Endothelial cell of umbilical vein (primary cell): Measurements from ENCODE around the gene RASAL1. TPM values are rescaled to one million over a fixed set of nuclear protein-coding genes. Genes with fewer than 3 reads are reported as not detected.

Source experiments
- BruUV-seq: library from RNA; stranded (reverse); fragments of 400-500 nt; replicated peaks from 2 replicates; lab custom pipeline; 2021; lab: Mats Ljungman, UMichigan
- CTCF ChIA-PET: fragments of 300-600, 350-600 bp; sonication (Branson Sonifier 250); formaldehyde crosslinking; loops from one replicate; lab custom pipeline; 2021; ENCODE audit warnings: antibody characterized with exemption, inconsistent platforms; lab: Charles Lee
- POLR2A ChIA-PET: fragments of 300-600, 350-600 bp; sonication (Branson Sonifier 250); formaldehyde crosslinking; loops from one replicate; lab custom pipeline; 2021; ENCODE audit warnings: antibody characterized with exemption, inconsistent platforms; lab: Charles Lee
- DNase-seq: peaks from one replicate; pipeline ENCODE4 v3.0.0-alpha.2; 2011; ENCODE audit warnings: low read depth, low spot score
- FAIRE-seq: peaks from 2 replicates; lab custom pipeline; 2011; peaks lifted over from hg19 to GRCh38; lab: Jason Lieb, UNC
- H2AFZ ChIP-seq: 2 replicates; pipeline ENCODE4 v1.6.0; 2012; ENCODE audit warnings: low read depth, low read length, control low read depth, inconsistent platforms
- H3K27ac ChIP-seq: 2 replicates; pipeline ENCODE4 v1.5.1; 2011; ENCODE audit warnings: low read depth, mild to moderate bottlenecking, control low read depth, low read length, moderate library complexity; ENCODE audit not compliant: insufficient read depth
- H3K27me3 ChIP-seq, 2 experiments: 2 replicates each; pipeline versions ENCODE4 v1.6.0 to v1.6.1; 2011; ENCODE audit warnings: low read length in 2 of 2, mixed read lengths in 1 of 2; ENCODE audit not compliant: control insufficient read depth in 2 of 2, insufficient read depth in 2 of 2
- H3K36me3 ChIP-seq, 2 experiments: 2 replicates in 1 of 2; 3 replicates in 1 of 2; pipeline ENCODE4 v1.5.1; 2011; ENCODE audit warnings: low read length in 2 of 2, mild to moderate bottlenecking in 1 of 2, moderate library complexity in 1 of 2; ENCODE audit not compliant: control insufficient read depth in 2 of 2, insufficient read depth in 2 of 2; ENCODE audit errors: extremely low read depth in 1 of 2
- H3K4me1 ChIP-seq: 3 replicates; pipeline ENCODE4 v1.5.1; 2011; ENCODE audit warnings: mild to moderate bottlenecking, low read length; ENCODE audit not compliant: control insufficient read depth, insufficient read depth; ENCODE audit errors: extremely low read depth
- H3K4me2 ChIP-seq: 2 replicates; pipeline ENCODE4 v1.6.1; 2011; ENCODE audit warnings: low read length, control low read depth, mixed read lengths; ENCODE audit not compliant: insufficient read depth
- H3K4me3 ChIP-seq, 3 experiments: fragments of 200-600 bp in 1 of 3; sonication (generic), shearing (Covaris generic) in 1 of 3; replicated peaks in 1 of 3; 2 replicates each; pipeline ENCODE4 v1.5.1; 2011 to 2016; ENCODE audit warnings: control low read depth in 3 of 3, low read length in 3 of 3, mild to moderate bottlenecking in 2 of 3, inconsistent platforms in 1 of 3, low read depth in 1 of 3, moderate library complexity in 1 of 3; ENCODE audit not compliant: insufficient read depth in 1 of 3
- H3K79me2 ChIP-seq: 2 replicates; pipeline ENCODE4 v1.6.0; 2012; ENCODE audit warnings: low read length, inconsistent platforms; ENCODE audit not compliant: control insufficient read depth, insufficient read depth
- H3K9ac ChIP-seq: replicated peaks from 2 replicates; pipeline ENCODE3; 2011; ENCODE audit warnings: low read length, control low read depth; ENCODE audit not compliant: insufficient read depth; ENCODE audit errors: extremely low read depth
- H3K9me1 ChIP-seq: replicated peaks from 3 replicates; pipeline ENCODE4 v1.6.0; 2011; ENCODE audit warnings: mild to moderate bottlenecking, low read length; ENCODE audit not compliant: control insufficient read depth, insufficient read depth; ENCODE audit errors: extremely low read depth
- H3K9me3 ChIP-seq: replicated peaks from 2 replicates; pipeline ENCODE4 v1.5.1; 2012; ENCODE audit warnings: low read length, inconsistent platforms; ENCODE audit not compliant: control insufficient read depth, insufficient read depth
- H4K20me1 ChIP-seq: replicated peaks from 2 replicates; pipeline ENCODE3; 2011; ENCODE audit warnings: mild to moderate bottlenecking, low read length; ENCODE audit not compliant: control insufficient read depth, insufficient read depth; ENCODE audit errors: extremely low read depth
- EZH2 ChIP-seq: IDR thresholded peaks from 2 replicates; pipeline ENCODE4 v1.6.1; 2012; ENCODE audit warnings: borderline replicate concordance, low read depth, mild to moderate bottlenecking, moderate library complexity, low read length, inconsistent platforms; ENCODE audit not compliant: severe bottlenecking
- FOS ChIP-seq: IDR thresholded peaks from 2 replicates; pipeline ENCODE4 v1.6.1; 2011; ENCODE audit warnings: mild to moderate bottlenecking, low read length, moderate library complexity, borderline replicate concordance; ENCODE audit not compliant: insufficient read depth
- GATA2 ChIP-seq: IDR thresholded peaks from 2 replicates; pipeline ENCODE4 v1.7.0; 2011; ENCODE audit warnings: low read depth, mild to moderate bottlenecking, moderate library complexity, mixed read lengths, low read length; ENCODE audit not compliant: insufficient read length, insufficient read depth
- JUN ChIP-seq: IDR thresholded peaks from 2 replicates; pipeline ENCODE4 v1.6.1; 2011; ENCODE audit warnings: borderline replicate concordance, low read depth; ENCODE audit not compliant: insufficient read length, insufficient read depth
- MYC ChIP-seq: IDR thresholded peaks from one replicate; pipeline ENCODE4 v1.6.1; 2011; ENCODE audit warnings: mild to moderate bottlenecking, low read depth, low read length
- POLR2A ChIP-seq: IDR thresholded peaks from 2 replicates; pipeline ENCODE4 v1.6.1; 2012; ENCODE audit warnings: low read depth, mild to moderate bottlenecking, control low read depth, low read length
- POLR2AphosphoS5 ChIP-seq: IDR thresholded peaks from 2 replicates; pipeline ENCODE4 v1.6.1; 2012; ENCODE audit warnings: low read depth, mild to moderate bottlenecking, control low read depth, low read length, moderate library complexity; ENCODE audit not compliant: insufficient read depth
- dilution Hi-C: fragments of 300-500 bp; cut with MboI; formaldehyde crosslinking; loops from one replicate; pipeline ENCODE4 v1.15.0; 2019; ENCODE audit warnings: low sequenced_read_pairs; ENCODE audit not compliant: extremely low pct_ligation_motif_present
- intact Hi-C: fragments of 100-400 bp; cut with micrococcal nuclease; formaldehyde crosslinking; loops from one replicate; pipeline ENCODE4 v1.10.0; 2022
- polyA plus RNA-seq, 4 experiments: library from polyadenylated mRNA; depleted of rRNA in 3 of 4; stranded (reverse) in 3 of 4; unstranded in 1 of 4; fragments of >200 nt; gene quantifications; 2 replicates each; pipeline versions ENCODE4 v1.2.1 to v1.2.3, GENCODE V29; 2011 to 2012; ENCODE audit warnings: missing spikeins in 1 of 4
- total RNA-seq: library from RNA; stranded (reverse); gene quantifications from 2 replicates; pipeline ENCODE4 v1.2.3, GENCODE V29; 2021
- TF ChIP-seq, protein P1 (sequence below), 2 donors: IDR thresholded peaks; 1 replicate in 1 of 2; 2 replicates in 1 of 2; pipeline ENCODE4 v1.5.1; 2011; ENCODE audit warnings: low read length in 2 of 2, mild to moderate bottlenecking in 2 of 2, moderate library complexity in 2 of 2, control low read depth in 1 of 2, inconsistent platforms in 1 of 2, low read depth in 1 of 2; ENCODE audit not compliant: insufficient read depth in 1 of 2; ENCODE audit errors: extremely low read depth in 1 of 2
- TF ChIP-seq, protein P2 (sequence below): IDR thresholded peaks from 2 replicates; pipeline ENCODE4 v1.6.1; 2011; ENCODE audit not compliant: insufficient read depth, insufficient read length

RASAL1 gene
- total and polyA plus RNA-seq, 2 donors (not counting 3 experiments of a cell fraction or from before 2014, with no cell fraction given) = not detected

DNA sequence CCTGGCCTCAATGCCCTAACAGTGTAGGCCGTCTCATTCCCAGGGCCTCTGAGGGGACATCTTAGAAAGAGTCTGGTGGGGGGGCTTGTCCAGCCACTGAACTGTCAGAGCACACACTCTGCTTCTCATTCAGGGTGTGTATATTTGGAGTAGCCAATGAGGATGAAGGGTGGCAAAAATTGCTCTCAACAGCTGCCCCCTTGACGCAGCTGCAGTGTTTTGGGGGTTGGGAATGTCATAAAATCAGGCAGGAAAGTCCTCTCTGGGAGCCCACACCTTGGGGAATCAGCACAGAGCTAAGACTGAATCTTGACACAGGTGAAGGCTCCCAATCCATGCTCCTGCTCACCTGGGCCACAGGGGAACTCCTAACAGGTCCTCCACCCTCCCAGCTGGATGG, 1.5 kb downstream of the RASAL1 start:
- no peaks in the 10 kb centered on the region for H3K9me3 ChIP-seq
- ChIA-PET CTCF (interaction anchor here (3.3 kb wide), 1 partner anchor 142 kb away, joined by 10 read pairs; no protein-coding TSS in a partner anchor), POLR2A (interaction anchor here (0.7 kb wide), 1 partner anchor 280 kb away, joined by 6 read pairs; no protein-coding TSS in a partner anchor)
- no peak overlapping the region for H3K4me2 ChIP-seq
- TF ChIP-seq FOS (no peak), POLR2A (no peak), EZH2 (no peak), MYC (no peak), GATA2 (no peak), POLR2AphosphoS5 (no peak), JUN (no peak)
- TF ChIP-seq, protein P1, sequence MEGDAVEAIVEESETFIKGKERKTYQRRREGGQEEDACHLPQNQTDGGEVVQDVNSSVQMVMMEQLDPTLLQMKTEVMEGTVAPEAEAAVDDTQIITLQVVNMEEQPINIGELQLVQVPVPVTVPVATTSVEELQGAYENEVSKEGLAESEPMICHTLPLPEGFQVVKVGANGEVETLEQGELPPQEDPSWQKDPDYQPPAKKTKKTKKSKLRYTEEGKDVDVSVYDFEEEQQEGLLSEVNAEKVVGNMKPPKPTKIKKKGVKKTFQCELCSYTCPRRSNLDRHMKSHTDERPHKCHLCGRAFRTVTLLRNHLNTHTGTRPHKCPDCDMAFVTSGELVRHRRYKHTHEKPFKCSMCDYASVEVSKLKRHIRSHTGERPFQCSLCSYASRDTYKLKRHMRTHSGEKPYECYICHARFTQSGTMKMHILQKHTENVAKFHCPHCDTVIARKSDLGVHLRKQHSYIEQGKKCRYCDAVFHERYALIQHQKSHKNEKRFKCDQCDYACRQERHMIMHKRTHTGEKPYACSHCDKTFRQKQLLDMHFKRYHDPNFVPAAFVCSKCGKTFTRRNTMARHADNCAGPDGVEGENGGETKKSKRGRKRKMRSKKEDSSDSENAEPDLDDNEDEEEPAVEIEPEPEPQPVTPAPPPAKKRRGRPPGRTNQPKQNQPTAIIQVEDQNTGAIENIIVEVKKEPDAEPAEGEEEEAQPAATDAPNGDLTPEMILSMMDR (IDR thresholded peaks at IDR 0.05; ENCODE audit: extremely low read depth in 1 of 2, insufficient read depth in 1 of 2, low read depth in 1 of 2, low read length in 2 of 2) = no peak
- TF ChIP-seq, protein P2, sequence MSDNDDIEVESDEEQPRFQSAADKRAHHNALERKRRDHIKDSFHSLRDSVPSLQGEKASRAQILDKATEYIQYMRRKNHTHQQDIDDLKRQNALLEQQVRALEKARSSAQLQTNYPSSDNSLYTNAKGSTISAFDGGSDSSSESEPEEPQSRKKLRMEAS = no peak
- no peak overlapping the region for H3K4me3 ChIP-seq
- H3K4me1 ChIP-seq = no peaks in the 10 kb centered on the region
- H3K9me1 ChIP-seq = no peaks in the 10 kb centered on the region
- no TSS peak for BruUV-seq
- H3K36me3 ChIP-seq = no peaks in the 10 kb centered on the region
- no peaks in the 10 kb centered on the region for H4K20me1 ChIP-seq
- DNase-seq (no peak), FAIRE-seq (no peak)
- H3K27ac ChIP-seq = no peak overlapping the region
- H2AFZ ChIP-seq = no peak overlapping the region
- no peak overlapping the region for H3K9ac ChIP-seq
- dilution Hi-C loops (no loop called here), intact Hi-C loops (no loop called here)
- no peaks in the 10 kb centered on the region for H3K79me2 ChIP-seq
- no peaks in the 10 kb centered on the region for H3K27me3 ChIP-seq
